GM12878 (cell line): ENCODE data around the gene CXXC5. TPM values are rescaled to one million over a fixed set of nuclear protein-coding genes. Genes with fewer than 3 reads are reported as not detected.
A peak's percentile ranks its signal among the peaks of the same experiment; 100 is the strongest.

Experiments used
- ATAC-seq: fragments of 200-7000 bp; cut with Tn5 transposase; 3 replicates; pipeline ENCODE4 v1.9.1; 2020; ENCODE audit warnings: mild to moderate bottlenecking, moderate library complexity
- BruUV-seq: library from RNA; stranded (reverse); fragments of 400-500 nt; replicated peaks from 2 replicates; lab custom pipeline; 2021; lab: Mats Ljungman, UMichigan
- CTCF ChIA-PET: fragments of 300-600 bp; sonication (Branson Sonifier 250); formaldehyde crosslinking; extraction: SDS; loops from one replicate; lab custom pipeline; 2021; ENCODE audit warnings: inconsistent platforms; lab: Yijun Ruan, JAX
- POLR2A ChIA-PET: fragments of 350-600 bp; formaldehyde crosslinking; extraction: SDS; loops from one replicate; lab custom pipeline; 2021; ENCODE audit warnings: inconsistent platforms; lab: Charles Lee
- RAD21 ChIA-PET: fragments of 300-600 bp; sonication (Branson Sonifier 250); formaldehyde crosslinking; loops from one replicate; lab custom pipeline; 2023; ENCODE audit warnings: antibody characterized with exemption; ENCODE audit not compliant: unreplicated experiment; lab: Charles Lee
- SMC1A ChIA-PET: fragments of 300-600 bp; sonication (Branson Sonifier 250); formaldehyde crosslinking; loops from one replicate; lab custom pipeline; 2023; ENCODE audit not compliant: unreplicated experiment, uncharacterized antibody; lab: Charles Lee
- DNase-seq: peaks from one replicate; pipeline ENCODE4 v3.0.0-alpha.2; 2011; ENCODE audit warnings: low read depth, low spot score
- FAIRE-seq: peaks from 3 replicates; lab custom pipeline; 2011; peaks lifted over from hg19 to GRCh38; lab: Jason Lieb, UNC
- H2AFZ ChIP-seq: 2 replicates; pipeline ENCODE4 v1.6.0; 2011; ENCODE audit warnings: low read depth, low read length, control low read depth; ENCODE audit not compliant: control insufficient read depth
- H3K27ac ChIP-seq: 2 replicates; pipeline ENCODE4 v1.5.1; 2011; ENCODE audit warnings: control low read depth; ENCODE audit not compliant: control insufficient read depth, insufficient read depth
- H3K27me3 ChIP-seq, 2 experiments: replicated peaks in 1 of 2; 2 replicates each; pipeline versions ENCODE4 v1.6.0 to v1.6.1; 2011; ENCODE audit warnings: low read length in 1 of 2; ENCODE audit not compliant: control insufficient read depth in 2 of 2, insufficient read depth in 2 of 2
- H3K36me3 ChIP-seq, 2 experiments: 2 replicates each; pipeline ENCODE4 v1.5.1; 2011; ENCODE audit warnings: low read length in 1 of 2; ENCODE audit not compliant: control insufficient read depth in 2 of 2, insufficient read depth in 2 of 2
- H3K4me1 ChIP-seq: 2 replicates; pipeline ENCODE4 v1.6.1; 2011; ENCODE audit warnings: mild to moderate bottlenecking, low read length, moderate library complexity, mixed read lengths; ENCODE audit not compliant: control insufficient read depth, insufficient read depth
- H3K4me2 ChIP-seq: 2 replicates; pipeline ENCODE4 v1.6.0; 2011; ENCODE audit warnings: control low read depth; ENCODE audit not compliant: control insufficient read depth, insufficient read depth
- H3K4me3 ChIP-seq: fragments of 200-600 bp; sonication (generic); 2 replicates; pipeline ENCODE4 v1.5.1; 2016
- H3K79me2 ChIP-seq: 2 replicates; pipeline ENCODE4 v1.6.0; 2011; ENCODE audit warnings: low read length; ENCODE audit not compliant: control insufficient read depth, insufficient read depth
- H3K9ac ChIP-seq: 2 replicates; pipeline ENCODE4 v1.8.0; 2011; ENCODE audit warnings: low read length, control low read depth, mixed read lengths; ENCODE audit not compliant: control insufficient read depth, insufficient read depth
- H3K9me3 ChIP-seq: replicated peaks from 3 replicates; pipeline ENCODE4 v1.5.1; 2011; ENCODE audit warnings: mild to moderate bottlenecking, low read length; ENCODE audit not compliant: control insufficient read depth, insufficient read depth
- H4K20me1 ChIP-seq: 2 replicates; pipeline ENCODE4 v1.6.0; 2011; ENCODE audit not compliant: control insufficient read depth, insufficient read depth
- BHLHE40 ChIP-seq, 2 experiments: fragments of 450-650 bp in 1 of 2; IDR thresholded peaks; 2 replicates each; pipeline ENCODE4 v1.6.1; 2011 to 2017; ENCODE audit warnings: low read depth in 2 of 2, borderline replicate concordance in 1 of 2, improper control_type of control experiment in 1 of 2, low read length in 1 of 2, mild to moderate bottlenecking in 1 of 2
- CREM ChIP-seq: IDR thresholded peaks from 2 replicates; pipeline ENCODE4 v1.6.1; 2014; ENCODE audit warnings: antibody characterized with exemption, low read depth
- EGR1 ChIP-seq, 2 experiments: IDR thresholded peaks; 1 replicate in 1 of 2; 2 replicates in 1 of 2; pipeline ENCODE4 v1.6.1; 2011 to 2012; ENCODE audit warnings: low read depth in 2 of 2, low read length in 2 of 2, borderline replicate concordance in 1 of 2, mild to moderate bottlenecking in 1 of 2, moderate library complexity in 1 of 2
- FOS ChIP-seq: IDR thresholded peaks from 3 replicates; pipeline ENCODE4 v1.6.1; 2011; ENCODE audit warnings: borderline replicate concordance; ENCODE audit not compliant: insufficient read length; ENCODE audit errors: extremely low read depth
- GATAD2B ChIP-seq: fragments of 450-650 bp; conservative IDR thresholded peaks from 2 replicates; pipeline ENCODE4 v1.6.1; 2017; ENCODE audit warnings: low read depth, mild to moderate bottlenecking, moderate library complexity
- HDGF ChIP-seq: fragments of 450-650 bp; IDR thresholded peaks from 2 replicates; pipeline ENCODE4 v1.6.1; 2016; ENCODE audit warnings: antibody characterized with exemption
- IKZF1 ChIP-seq: fragments of 450-650 bp; conservative IDR thresholded peaks from 2 replicates; pipeline ENCODE4 v1.6.1; 2017; ENCODE audit warnings: antibody characterized with exemption, mild to moderate bottlenecking
- IKZF2 ChIP-seq, 2 experiments: fragments of 450-650 bp; IDR thresholded peaks; 2 replicates each; pipeline ENCODE4 v1.6.1; 2017; ENCODE audit warnings: mild to moderate bottlenecking in 2 of 2, moderate library complexity in 2 of 2
- KAT2A ChIP-seq: conservative IDR thresholded peaks from 2 replicates; pipeline ENCODE4 v1.6.1; 2011; ENCODE audit warnings: low read depth, low read length; ENCODE audit not compliant: control insufficient read depth
- MEF2B ChIP-seq: fragments of 450-650 bp; IDR thresholded peaks from 2 replicates; pipeline ENCODE4 v1.6.1; 2018; ENCODE audit warnings: mild to moderate bottlenecking, moderate library complexity; ENCODE audit not compliant: partially characterized antibody, poor library complexity, severe bottlenecking
- NR2C1 ChIP-seq: fragments of 450-650 bp; IDR thresholded peaks from 2 replicates; pipeline ENCODE4 v1.6.1; 2017; ENCODE audit warnings: antibody characterized with exemption, mild to moderate bottlenecking, moderate library complexity
- NR2F1 ChIP-seq: fragments of 450-650 bp; conservative IDR thresholded peaks from 2 replicates; pipeline ENCODE4 v1.6.1; 2017; ENCODE audit warnings: mild to moderate bottlenecking
- POLR2AphosphoS2 ChIP-seq: IDR thresholded peaks from 2 replicates; pipeline ENCODE4 v1.6.1; 2011; ENCODE audit warnings: low read depth, mild to moderate bottlenecking, low read length, improper control_type of control experiment, moderate library complexity
- POLR2AphosphoS5 ChIP-seq: IDR thresholded peaks from 2 replicates; pipeline ENCODE4 v1.6.1; 2011; ENCODE audit warnings: mild to moderate bottlenecking, low read length, inconsistent platforms
- RCOR1 ChIP-seq: conservative IDR thresholded peaks from 2 replicates; pipeline ENCODE4 v1.6.1; 2012; ENCODE audit warnings: low read depth, low read length, improper control_type of control experiment
- SMC3 ChIP-seq: IDR thresholded peaks from 2 replicates; pipeline ENCODE4 v1.6.1; 2011; ENCODE audit warnings: low read length, improper control_type of control experiment, borderline replicate concordance
- SPI1 ChIP-seq: IDR thresholded peaks from 2 replicates; pipeline ENCODE4 v1.6.1; 2011; ENCODE audit warnings: low read depth, mild to moderate bottlenecking, low read length, moderate library complexity, borderline replicate concordance; ENCODE audit not compliant: insufficient read depth
- SRF ChIP-seq, 2 experiments: IDR thresholded peaks; 2 replicates each; pipeline ENCODE4 v1.6.1; 2011; ENCODE audit warnings: low read depth in 2 of 2, low read length in 2 of 2, mild to moderate bottlenecking in 1 of 2, moderate library complexity in 1 of 2
- TCF7 ChIP-seq: IDR thresholded peaks from 2 replicates; pipeline ENCODE4 v1.6.1; 2014; ENCODE audit warnings: antibody characterized with exemption, borderline replicate concordance
- USF2 ChIP-seq: IDR thresholded peaks from 2 replicates; pipeline ENCODE4 v1.6.1; 2011; ENCODE audit warnings: low read depth, low read length, improper control_type of control experiment, borderline replicate concordance
- WGBS: methylation state at CpG from one replicate; pipeline ENCODE4 v1.1.6; 2016; ENCODE audit warnings: low lambda C conversion rate; ENCODE audit not compliant: insufficient replicate concordance, insufficient coverage; ENCODE audit errors: missing lambda C conversion rate; 5-methylcytosine and 5-hydroxymethylcytosine counted together
- in situ Hi-C: fragments of 300-500 bp; cut with MboI; formaldehyde crosslinking; loops from 9 replicates; pipeline ENCODE4 v1.14.3; 2018; ENCODE audit warnings: mixed read lengths
- intact Hi-C: fragments of 100-400 bp; cut with micrococcal nuclease; formaldehyde crosslinking; loops from one replicate; pipeline ENCODE4 v1.14.2; 2022; ENCODE audit not compliant: unreplicated experiment
- polyA plus RNA-seq, 11 experiments: library from polyadenylated mRNA; depleted of rRNA in 4 of 11; unstranded in 6 of 11; stranded (reverse) in 5 of 11; fragments of >200 nt; fragmentation: Nextera tagmentation in 4 of 11; fragmentation: Illumina TruSeq in 1 of 11; extraction: Ambion mirVana in 4 of 11; extraction: Trizol in 1 of 11; gene quantifications; 1 replicate in 1 of 11; 2 replicates in 10 of 11; pipeline versions ENCODE4 v1.2.1 to v1.2.3, GENCODE V29; 2011 to 2016; ENCODE audit warnings: inconsistent platforms in 2 of 11, missing spikeins in 2 of 11, low read depth in 1 of 11
- total RNA-seq, 4 experiments: library from RNA; depleted of rRNA in 3 of 4; stranded (reverse); fragments of >200 nt in 3 of 4; fragmentation: Illumina TruSeq in 1 of 4; extraction: Trizol in 1 of 4; gene quantifications; 2 replicates each; pipeline versions ENCODE4 v1.2.1 to v1.2.3, GENCODE V29; 2013 to 2021
- TF ChIP-seq, protein P1 (sequence below): fragments of 450-650 bp; IDR thresholded peaks from 2 replicates; pipeline ENCODE4 v1.6.1; 2017; ENCODE audit warnings: mild to moderate bottlenecking, low read depth, inconsistent platforms; ENCODE audit not compliant: poor library complexity, severe bottlenecking

Gene CXXC5
- total and polyA plus RNA-seq, 10 of the 15 experiments (the other 5 are each of a cell fraction or from before 2014, with no cell fraction given) = 1.8 to 90.8 (median 40.7) TPM

- Histone ChIP-seq H3K36me3 (no peaks in the 10 kb centered on the region), H3K9me3 (no peaks in the 10 kb centered on the region; the same call in 2 of the 3 replicates), H4K20me1 (no peaks in the 10 kb centered on the region), H3K4me2 (peak overlapping the region; percentile 60; the same call in 1 of the 2 replicates), H2AFZ (peak overlapping the region; percentile 39), H3K79me2 (no peaks in the 10 kb centered on the region), H3K27ac (no peak overlapping the region), H3K4me1 (peaks cover 21% of the 10 kb centered on the region), H3K27me3 (peaks cover 6% of the 10 kb centered on the region in 2 experiments; a peak in 3 of 4 replicates), H3K9ac (peak overlapping the region; percentile 27; the same call in 1 of the 2 replicates), H3K4me3 (peak overlapping the region; percentile 11; the same call in 1 of the 2 replicates)
- intact Hi-C loops (no loop called here), in situ Hi-C loops (no loop called here)
- BruUV-seq = no TSS peak
- 35% methylated on average over 32 of the region's 44 CpGs for WGBS
- ChIA-PET RAD21 (interaction anchor here (0.6 to 5.0 kb wide), 10 partner anchors 8 to 77 kb away, joined by 3 to 78 read pairs (median 17); no protein-coding TSS in a partner anchor), POLR2A (interaction anchor here (0.7 to 2.7 kb wide), 7 partner anchors 8 to 72 kb away, joined by 3 to 15 read pairs (median 4); partner anchors contain the start of gene CXXC5), SMC1A (interaction anchor here (0.6 to 7.5 kb wide), 7 partner anchors 9 to 76 kb away, joined by 3 to 49 read pairs (median 4); no protein-coding TSS in a partner anchor), CTCF (interaction anchor here (0.6 to 5.8 kb wide), 10 partner anchors 8 to 466 kb away, joined by 3 to 82 read pairs (median 6); partner anchors contain the start of gene CYSTM1)
- DNase-seq = no peak
- peak; percentile 49 for ATAC-seq
- no peak for FAIRE-seq
- no peak for TF ChIP-seq POLR2AphosphoS5
- no peak for TF ChIP-seq NR2C1
- TF ChIP-seq SMC3 = no peak
- no peak for TF ChIP-seq KAT2A
- TF ChIP-seq EGR1 (IDR thresholded peaks at IDR 0.05; ENCODE audit: borderline replicate concordance in 1 of 2, low read depth in 2 of 2, low read length in 2 of 2) = peak in 1 of 2 experiments; percentile 67; a peak in 1 of 3 replicates
- TF ChIP-seq, protein P1, sequence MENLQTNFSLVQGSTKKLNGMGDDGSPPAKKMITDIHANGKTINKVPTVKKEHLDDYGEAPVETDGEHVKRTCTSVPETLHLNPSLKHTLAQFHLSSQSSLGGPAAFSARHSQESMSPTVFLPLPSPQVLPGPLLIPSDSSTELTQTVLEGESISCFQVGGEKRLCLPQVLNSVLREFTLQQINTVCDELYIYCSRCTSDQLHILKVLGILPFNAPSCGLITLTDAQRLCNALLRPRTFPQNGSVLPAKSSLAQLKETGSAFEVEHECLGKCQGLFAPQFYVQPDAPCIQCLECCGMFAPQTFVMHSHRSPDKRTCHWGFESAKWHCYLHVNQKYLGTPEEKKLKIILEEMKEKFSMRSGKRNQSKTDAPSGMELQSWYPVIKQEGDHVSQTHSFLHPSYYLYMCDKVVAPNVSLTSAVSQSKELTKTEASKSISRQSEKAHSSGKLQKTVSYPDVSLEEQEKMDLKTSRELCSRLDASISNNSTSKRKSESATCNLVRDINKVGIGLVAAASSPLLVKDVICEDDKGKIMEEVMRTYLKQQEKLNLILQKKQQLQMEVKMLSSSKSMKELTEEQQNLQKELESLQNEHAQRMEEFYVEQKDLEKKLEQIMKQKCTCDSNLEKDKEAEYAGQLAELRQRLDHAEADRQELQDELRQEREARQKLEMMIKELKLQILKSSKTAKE = no peak
- TF ChIP-seq USF2 = no peak
- TF ChIP-seq NR2F1 = peak; percentile 51; the same call in 1 of the 2 replicates
- peak; percentile 40; the same call in 1 of the 2 replicates for TF ChIP-seq IKZF1
- no peak for TF ChIP-seq POLR2AphosphoS2
- peak in 1 of 2 experiments; percentile 2; a peak in 1 of 4 replicates for TF ChIP-seq BHLHE40 (IDR thresholded peaks at IDR 0.05; ENCODE audit: borderline replicate concordance in 1 of 2, low read depth in 2 of 2, low read length in 1 of 2)
- TF ChIP-seq IKZF2 (IDR thresholded peaks at IDR 0.05) = no peak
- TF ChIP-seq HDGF = no peak
- peak; percentile 10 for TF ChIP-seq MEF2B
- TF ChIP-seq SRF (IDR thresholded peaks at IDR 0.05; ENCODE audit: low read depth in 2 of 2, low read length in 2 of 2) = no peak
- TF ChIP-seq GATAD2B = 0 out of 2 replicates have a peak, but pooled peaks have one; percentile 42
- no peak for TF ChIP-seq SPI1
- no peak for TF ChIP-seq TCF7
- TF ChIP-seq CREM = no peak
- TF ChIP-seq RCOR1 = no peak
- TF ChIP-seq FOS = no peak
These were observed 60.9 kb downstream of the CXXC5 start for GRCh38 chr5:139708877-139709581.
